ENCODE results near the gene MYO5A.
"Not testable (repeated sequence)": the region's sequence is repeated elsewhere in the genome, so short reads cannot be mapped to it uniquely, and the experiment has no call there.

MYO5A gene

DNA sequence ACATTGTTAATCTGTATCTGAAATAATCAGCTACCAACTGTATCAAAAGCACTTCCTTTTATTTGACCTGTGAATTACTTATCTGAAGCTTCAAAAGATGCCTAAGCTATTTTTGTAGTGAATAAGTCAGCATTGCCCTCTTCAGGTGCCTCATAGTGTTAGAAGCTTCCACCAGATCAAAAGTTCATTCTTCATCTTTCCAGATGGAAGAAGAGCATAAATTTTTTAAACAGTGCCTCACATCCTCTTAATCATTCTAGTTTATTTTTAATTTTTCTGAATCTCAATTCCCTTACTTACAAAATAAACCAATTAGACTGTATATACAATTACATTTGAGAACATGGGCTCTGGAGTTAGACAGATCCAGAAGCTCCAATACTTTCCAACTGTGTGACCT lies 65.0 kb downstream of the MYO5A start:
- DNase-seq (ENCODE audit: low read depth), result no peak

DNA sequence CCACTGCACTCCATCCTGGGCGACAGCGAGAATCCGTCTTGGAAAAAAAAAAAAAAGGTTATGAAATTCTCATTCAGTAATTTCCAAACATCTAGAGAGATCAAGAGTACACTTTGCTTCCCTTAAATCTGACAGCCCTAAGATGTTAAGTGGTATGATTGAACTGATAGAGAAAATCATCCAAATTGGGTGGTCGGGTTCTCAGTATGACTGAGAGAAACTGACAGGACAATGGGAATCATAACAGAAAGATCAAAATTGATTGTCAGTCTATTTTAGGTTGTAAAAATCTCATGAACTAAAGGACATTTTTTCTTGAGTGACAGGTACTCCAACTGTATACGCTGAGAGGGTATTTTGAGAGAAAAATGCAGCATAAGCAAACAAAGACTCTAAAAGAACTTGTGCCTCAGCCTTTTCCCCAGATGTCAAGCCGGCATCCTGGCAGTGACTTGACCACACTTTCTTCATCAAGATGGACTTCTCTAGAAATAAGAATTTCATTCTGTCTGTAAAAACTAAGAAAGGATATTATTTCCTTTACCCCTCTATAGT lies 65.8 kb downstream of the MYO5A start:
- DNase-seq (ENCODE audit: low read depth), result no peak

DNA sequence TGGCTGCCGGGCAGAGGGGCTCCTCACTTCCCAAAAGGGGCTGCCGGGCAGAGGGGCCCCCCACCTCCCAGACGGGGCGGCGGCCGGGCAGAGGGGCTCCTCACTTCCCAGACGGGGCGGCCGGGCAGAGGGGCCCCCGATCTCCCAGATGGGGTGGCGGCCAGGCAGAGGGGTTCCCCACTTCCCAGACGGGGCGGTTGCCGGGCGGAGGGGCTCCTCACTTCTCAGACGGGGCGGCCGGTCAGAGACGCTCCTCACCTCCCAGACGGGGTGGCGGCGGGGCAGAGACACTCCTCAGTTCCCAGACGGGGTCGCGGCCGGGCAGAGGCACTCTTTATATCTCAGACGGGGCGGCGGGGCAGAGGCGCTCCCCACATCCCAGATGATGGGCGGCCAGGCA lies 69.0 kb downstream of the MYO5A start:
- DNase-seq (ENCODE audit: low read depth), result not testable (repeated sequence)

DNA sequence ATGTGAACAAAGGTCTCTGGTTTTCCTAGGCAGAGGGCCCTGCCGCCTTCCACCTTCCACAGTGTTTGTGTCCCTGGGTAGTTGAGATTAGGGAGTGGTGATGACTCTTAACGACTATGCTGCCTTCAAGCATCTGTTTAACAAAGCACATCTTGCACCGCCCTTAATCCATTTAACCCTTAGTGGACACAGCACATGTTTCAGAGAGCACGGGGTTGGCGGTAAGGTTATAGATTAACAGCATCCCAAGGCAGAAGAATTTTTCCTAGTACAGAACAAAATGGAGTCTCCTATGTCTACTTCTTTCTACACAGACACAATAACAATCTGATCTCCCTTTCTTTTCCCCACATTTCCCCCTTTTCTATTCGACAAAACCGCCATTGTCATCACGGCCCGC lies 69.4 kb downstream of the MYO5A start:
- DNase-seq (ENCODE audit: low read depth), result not testable (repeated sequence)

DNA sequence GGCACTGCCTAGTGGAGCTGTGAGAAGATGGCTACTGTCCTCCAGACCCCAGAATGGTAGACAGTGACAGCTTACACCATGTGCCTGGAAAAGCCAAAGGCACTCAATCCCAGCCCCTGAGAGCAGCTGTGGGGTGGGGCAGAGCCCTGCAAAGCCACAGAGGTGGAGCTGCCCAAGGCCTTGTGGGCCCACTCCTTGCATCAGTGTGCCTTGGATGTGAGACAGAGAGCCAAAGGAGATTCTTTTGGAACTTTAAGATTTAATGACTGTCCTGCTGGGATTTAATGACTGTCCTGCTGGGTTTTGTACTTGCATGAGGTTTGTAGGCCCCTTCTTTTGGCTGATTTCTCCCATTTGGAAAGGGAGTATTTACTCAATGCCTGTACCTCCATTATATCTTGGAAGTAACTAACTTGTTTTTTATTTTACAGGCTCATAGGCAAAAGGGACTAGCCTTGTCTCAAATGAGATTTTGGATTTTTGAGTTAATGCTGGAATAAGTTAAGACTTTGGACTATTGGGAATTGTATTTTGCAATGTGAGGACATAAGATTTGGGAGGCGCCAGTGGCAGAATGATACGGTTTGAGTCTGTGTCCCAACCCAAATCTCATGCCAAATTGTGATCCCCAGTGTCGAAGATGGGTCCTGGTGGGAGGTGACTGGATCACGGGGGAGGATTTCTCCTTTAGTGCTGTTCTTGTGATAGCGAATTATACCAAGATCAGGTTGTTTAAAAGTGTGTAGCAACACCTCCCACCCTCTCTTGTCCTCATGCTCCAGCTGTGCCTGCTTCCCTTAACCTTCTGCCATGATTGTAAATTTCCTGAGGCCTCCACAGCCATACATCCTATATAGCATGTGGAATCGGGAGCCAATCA lies 80.4 kb downstream of the MYO5A start:
- DNase-seq (ENCODE audit: low read depth), result no peak

DNA sequence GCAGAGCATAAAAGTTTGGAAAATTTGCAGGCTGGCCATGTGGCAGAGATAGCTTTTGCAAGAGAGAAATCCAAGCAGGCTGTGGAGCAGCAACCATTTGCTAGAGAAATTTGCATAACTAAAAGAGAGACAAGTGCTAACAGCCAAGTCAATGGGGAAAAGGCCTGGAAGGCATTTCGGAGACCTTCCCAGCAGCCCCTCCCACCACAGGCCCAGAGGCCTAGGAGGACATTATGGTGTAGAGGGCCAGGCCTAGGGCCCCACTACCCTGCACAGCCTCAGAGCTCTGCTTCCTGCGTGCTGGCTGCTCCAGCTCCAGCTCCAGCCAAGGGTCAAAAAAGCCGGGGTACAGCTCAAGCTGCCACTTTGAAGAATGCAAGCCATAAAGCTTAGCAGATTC lies 82.7 kb downstream of the MYO5A start:
- DNase-seq (ENCODE audit: low read depth), result no peak

DNA sequence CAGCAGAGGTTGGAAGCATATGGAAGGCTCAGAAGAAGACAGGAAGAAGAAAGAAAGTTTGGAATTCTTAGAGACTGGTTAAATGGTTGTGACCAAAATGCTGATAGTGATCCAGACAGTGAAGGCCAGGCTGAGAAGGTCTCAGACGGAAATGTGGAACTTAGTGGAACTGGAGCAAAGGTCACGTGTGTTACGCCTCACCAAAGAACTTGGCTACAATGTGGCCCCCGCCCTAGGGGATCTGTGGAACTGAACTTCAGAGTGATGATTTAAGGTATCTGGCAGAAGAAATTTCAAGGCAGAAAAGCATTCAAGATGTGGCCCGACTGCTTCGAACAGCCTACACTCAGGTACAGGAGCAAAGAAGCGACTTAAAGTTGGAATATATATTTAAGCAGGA lies 83.1 kb downstream of the MYO5A start:
- no peak for DNase-seq (ENCODE audit: low read depth)

DNA sequence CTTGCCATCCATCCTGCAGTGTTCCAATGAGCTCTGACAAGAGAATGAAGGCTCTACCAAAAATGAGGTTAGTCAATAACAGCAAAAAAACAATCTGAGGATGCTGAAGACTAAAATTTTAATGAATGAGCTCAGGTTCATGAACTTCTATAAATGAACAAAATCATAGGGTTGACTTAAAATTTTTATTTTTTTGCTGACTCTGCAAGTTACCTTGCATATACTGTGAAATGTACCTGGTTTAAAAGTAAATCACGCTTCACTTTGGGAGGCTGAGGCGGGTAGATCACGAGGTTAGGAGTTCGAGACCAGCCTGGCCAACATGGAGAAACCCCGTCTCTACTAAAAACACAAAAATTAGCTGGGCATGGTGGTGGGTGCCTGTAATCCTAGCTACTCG lies 85.5 kb downstream of the MYO5A start:
- DNase-seq (ENCODE audit: low read depth), result not testable (repeated sequence)

DNA sequence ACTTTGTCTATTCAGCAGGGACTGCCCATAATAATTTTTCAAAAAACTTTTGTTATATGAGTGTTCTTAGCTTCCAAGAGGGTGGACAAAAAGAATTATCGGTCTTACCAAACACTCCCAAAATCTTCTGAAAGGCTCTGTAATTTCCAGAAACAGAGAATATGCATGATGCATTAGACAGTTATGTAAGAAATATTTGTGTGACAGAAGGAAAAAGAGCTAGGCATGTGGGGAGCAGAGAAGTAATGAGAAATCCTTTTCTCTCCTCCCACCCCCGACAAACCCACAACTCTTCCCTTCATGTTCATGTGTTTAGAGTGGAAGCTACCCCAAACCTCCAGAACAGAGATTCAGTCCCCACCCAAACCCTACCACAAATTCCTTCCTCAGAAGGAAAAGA lies 86.8 kb downstream of the MYO5A start:
- no peak for DNase-seq (ENCODE audit: low read depth)

DNA sequence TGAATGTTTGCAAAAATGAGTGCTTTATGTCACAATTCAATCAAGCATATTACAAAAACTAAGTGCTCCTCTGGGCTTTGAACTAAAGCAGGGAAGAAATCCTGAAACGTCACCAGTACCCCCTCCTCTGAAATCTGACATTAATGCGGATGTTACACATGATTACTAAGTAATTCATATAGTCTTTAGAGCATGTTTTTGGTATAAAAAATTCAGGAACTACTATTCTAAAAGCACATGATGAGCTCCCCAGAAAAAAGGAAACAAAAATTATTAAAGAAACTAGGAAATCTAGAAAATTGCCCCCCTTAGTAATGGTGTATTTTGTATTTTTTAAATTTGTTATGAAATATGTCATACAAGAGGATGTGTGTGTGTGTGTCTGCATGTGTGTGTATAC lies 87.7 kb downstream of the MYO5A start:
- DNase-seq (ENCODE audit: low read depth), result no peak

DNA sequence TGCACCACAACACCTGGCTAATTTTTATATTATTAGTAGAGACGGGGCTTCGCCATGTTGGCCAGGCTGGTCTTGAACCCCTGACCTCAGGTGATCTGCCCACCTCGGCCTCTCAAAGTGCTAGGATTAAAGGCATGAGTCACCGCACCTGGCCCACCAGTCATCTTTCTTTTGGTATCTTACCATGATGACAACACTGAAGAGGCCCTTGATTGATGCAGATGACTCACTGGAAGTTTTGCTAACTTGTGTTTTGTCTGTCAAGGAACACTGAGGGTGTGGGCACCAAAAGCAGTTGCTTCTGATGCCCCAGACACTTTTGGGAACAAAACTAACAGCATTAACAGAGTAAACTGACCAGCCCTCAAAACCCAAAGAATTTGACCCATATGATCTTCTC lies 88.3 kb downstream of the MYO5A start:
- no peak for DNase-seq (ENCODE audit: low read depth)

DNA sequence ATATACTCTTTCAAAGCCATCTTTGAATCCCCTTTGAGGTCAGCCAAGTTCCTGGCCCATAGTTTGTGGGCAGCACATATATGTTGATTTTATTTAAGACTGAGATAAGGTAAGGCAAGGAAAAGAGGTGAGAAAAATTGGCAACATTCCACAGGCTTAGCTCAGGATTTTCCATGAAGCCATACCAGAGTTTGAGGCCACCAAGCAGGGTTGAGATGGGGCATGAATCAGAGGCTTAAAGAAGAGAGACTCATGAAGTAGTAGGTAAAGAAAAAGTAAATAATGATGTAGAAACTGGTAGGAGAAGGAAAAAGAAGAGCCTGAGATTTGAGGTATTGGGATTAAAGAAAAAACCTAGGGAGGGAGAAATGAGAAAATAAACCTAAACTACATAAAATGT lies 89.2 kb downstream of the MYO5A start:
- no peak for DNase-seq (ENCODE audit: low read depth)

DNA sequence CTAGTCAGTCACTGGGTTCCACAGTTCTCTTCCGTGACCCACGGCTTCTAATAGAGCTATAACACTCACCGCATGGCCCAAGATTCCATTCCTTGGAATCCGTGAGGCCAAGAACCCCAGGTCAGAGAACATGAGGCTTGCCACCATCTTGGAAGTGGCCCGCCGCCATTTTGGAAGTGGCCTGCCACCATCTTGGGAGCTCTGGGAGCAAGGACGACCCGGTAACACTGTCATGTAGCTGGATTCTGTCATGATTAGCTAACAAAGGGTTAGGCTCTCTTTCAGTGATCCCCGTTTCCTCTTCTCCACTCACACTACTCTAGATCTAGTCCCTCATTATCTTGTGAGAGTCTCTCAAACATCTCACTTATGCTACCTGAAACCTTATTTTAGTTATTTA lies 89.6 kb downstream of the MYO5A start:
- not testable (repeated sequence) for DNase-seq (ENCODE audit: low read depth)

DNA sequence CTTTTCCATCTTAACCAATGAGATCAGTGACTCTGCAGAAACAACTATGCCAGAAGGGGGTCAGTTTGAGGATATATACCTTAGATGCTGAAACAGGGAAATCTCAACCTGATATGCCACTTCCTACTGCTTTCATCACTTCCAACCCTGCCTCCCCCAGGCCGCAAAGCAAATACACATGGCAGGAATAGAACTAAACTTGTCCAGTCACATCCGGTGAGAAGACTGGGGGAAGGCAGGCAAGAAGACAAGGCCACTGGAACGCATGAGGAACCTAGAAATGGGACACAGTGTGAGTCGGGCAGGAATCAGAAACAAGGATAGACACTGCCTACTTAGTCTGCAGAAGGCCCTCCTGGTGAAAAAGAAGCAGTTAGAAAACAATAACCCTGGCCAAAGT lies 90.6 kb downstream of the MYO5A start:
- no peak for DNase-seq (ENCODE audit: low read depth)

DNA sequence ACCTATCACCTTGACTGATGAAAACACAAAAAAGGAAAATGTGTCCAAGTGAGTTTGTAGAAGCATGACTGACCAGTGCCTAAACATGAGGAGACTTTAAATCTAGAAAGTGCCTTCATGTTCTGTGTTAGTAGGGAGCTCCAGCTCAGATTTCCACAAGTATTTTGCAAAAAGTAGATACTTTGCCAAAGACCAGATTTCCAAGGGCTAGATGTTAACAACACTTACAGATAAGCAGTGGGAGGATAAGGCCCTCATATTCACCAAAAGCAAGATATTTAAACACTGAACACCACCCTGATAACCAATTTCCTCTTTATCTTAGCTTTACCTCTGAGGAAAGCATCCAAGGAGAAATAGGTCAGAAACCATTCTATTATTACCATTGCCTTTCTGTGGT lies 91.0 kb downstream of the MYO5A start:
- DNase-seq (ENCODE audit: low read depth), result no peak

DNA sequence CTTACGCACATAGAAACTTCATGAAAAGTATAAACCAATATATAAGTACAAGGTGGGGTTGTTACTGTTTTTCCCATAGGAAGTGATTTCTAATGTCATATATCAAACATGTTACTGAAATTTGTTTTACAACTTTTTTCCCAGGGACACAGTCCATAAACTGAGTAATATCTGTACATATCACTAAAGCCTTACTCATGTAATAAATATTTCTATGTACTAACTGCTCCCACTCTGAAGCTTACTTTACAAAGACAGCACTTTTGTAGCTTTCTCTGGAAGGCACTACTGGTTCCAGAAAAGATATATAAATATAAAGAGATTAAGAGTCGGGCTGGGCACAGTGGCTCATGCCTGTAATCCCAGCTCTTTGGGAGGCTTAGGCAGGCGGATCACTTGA lies 91.7 kb downstream of the MYO5A start:
- no peak for DNase-seq (ENCODE audit: low read depth)

DNA sequence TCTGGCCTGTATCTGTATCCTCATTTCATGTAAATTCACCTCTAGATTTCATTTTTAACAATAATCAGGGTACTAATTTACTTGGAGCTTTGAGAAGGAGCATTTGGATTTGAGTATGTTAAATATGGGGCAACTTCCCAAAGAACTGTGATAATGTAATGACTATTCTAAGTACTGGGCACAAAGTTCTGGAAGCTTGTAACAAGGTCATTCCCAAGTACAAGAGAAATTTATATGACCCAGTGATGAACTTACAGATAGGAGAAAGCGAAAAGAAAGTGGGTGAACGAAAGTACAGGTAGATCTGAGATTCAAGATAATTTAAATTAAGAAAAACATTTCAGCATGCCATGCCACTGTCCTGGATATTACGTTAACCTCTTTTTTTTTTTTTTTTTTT lies 93.8 kb downstream of the MYO5A start:
- DNase-seq (ENCODE audit: low read depth), result no peak

DNA sequence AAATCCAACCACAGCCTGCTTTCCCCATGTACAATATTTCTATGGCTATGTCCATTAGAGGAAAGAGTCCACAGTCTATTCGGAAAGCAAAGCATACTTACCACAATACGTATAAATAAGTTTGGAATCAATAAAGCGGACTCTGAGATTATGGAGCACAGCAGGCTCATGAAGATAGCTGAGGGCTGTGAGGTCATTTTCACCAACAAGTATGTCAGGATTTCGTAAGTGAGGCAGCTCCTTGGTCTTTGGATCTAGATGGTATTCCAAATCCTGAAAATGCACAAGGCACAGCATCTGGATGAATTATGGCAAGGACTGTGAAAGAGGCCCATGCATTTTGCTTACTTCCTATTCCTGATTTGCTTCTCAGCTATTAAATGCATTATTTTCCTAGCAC lies 100.4 kb downstream of the MYO5A start:
- no peak for DNase-seq (ENCODE audit: low read depth)

DNA sequence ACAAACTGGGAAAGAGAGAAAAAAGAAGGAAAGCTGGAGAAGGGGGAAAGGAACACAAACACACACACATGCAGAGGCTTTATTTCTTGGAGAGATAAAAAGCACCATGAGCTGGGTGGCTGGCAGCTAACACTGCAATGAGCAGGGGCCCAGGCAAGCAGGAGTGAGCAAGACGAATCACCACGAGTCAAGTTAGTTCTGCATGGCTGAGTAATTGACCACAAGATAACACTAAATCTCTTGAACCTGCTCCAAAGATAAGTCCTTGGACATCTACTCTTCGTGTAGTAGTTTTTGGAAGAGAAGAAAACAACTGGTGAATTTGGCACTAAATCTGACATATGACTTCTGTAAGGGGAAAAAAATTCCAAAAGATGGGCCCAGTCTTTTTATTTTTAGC lies 100.9 kb downstream of the MYO5A start:
- DNase-seq (ENCODE audit: low read depth), result no peak

DNA sequence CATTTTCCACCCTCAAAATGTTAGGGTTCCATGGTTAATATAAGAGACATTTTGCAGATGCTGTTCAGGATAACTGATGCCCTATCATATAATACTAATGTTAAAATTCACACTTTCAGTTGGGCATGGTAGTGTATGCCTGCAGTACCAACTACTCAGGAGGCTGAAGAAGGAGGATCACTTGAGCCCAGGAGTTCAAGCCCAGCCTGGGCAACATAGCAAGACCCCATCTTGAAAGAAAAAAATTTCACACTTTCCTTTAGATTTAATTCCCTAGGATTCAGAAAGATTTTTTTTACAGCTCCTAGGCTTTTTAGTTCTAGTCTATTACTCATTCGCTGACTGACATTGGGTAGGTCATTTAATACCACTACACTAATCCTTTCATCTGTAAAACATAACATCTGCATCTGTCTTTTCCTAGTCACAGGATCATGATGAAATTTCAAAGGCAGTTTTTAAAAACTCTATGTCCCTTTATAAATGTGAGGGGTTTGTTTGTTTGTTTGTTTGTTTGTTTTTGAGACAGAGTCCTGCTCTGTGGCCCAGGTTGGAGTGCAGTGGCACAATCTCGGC lies 103.7 kb downstream of the MYO5A start:
- DNase-seq (ENCODE audit: low read depth), result no peak

DNA sequence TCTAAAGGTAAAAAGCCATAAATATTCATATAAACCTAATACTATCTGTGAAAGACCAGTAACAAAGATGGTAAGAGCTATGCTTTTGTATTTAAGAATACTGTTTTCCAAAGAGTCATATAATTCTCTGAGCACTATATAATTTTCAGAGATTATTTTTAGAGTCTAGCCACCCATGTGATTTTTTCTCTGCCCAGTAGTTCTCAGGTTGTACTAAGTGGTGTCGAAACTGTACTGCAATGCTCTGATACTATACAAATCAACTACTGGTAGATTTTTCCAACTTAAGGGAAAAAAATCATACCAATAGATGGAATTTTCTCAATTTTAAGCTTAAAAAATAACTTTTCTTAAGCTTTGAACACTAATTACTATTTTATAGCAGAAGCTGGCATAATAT lies 104.8 kb downstream of the MYO5A start:
- DNase-seq (ENCODE audit: low read depth), result no peak

DNA sequence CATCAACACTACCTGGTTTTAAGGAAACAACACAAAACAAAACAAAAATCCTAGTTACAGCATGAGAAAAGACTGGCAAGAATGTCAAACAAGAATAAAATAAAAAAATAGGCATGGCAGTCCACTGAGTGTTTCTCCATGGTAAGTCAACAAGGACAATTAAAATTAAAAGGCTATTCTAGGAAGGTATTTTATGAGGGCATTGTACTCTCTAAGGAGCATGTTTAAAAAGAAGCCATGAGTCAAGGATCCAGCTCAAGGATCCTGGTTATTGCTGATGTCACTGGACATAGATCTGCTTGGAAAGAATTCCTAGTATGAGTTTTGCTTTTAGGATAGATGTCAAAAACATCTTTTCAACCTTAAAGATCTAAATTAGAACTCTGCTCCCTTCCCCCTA lies 106.7 kb downstream of the MYO5A start:
- no peak for DNase-seq (ENCODE audit: low read depth)

DNA sequence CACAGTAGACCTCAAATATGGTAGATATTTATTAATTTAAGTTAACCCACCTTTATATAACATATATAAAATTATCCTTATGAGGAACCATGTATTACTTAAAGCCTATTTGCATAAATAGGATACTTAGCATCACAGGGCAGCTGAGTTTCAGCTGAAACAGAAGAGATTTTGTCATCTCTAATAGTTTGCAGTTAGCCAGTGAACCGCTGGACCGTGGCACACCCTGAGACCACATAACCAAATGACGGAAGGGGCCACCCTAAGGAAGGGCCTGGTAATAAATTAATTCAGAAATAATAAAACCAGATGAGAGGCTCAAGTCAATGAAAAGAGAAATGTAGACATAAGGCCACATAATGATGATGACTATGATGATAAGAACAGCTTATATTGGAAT lies 107.7 kb downstream of the MYO5A start:
- no peak for DNase-seq (ENCODE audit: low read depth)

DNA sequence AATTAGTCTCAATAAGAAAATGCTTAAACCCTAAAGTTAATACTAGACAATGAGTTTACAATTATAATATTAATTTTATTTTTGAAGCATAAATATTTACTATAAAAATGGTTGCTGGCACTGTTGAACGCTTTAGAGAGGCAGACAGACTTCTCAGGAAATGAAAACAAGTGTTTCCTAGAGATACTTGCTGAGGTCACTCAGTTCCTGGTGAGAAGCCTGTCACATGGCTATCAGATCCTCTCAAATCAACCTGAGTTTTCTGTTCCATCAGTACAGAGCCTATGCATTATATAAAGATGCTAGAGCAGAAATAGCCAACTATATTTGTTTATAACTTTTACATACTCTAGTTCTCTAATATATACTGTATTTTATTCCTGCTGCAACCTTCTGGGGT lies 109.2 kb downstream of the MYO5A start:
- DNase-seq (ENCODE audit: low read depth), result no peak
